ENCODE measurements around the gene NARS2.
A peak's percentile ranks its signal among the peaks of the same experiment; 100 is the strongest.

Gene NARS2

DNA sequence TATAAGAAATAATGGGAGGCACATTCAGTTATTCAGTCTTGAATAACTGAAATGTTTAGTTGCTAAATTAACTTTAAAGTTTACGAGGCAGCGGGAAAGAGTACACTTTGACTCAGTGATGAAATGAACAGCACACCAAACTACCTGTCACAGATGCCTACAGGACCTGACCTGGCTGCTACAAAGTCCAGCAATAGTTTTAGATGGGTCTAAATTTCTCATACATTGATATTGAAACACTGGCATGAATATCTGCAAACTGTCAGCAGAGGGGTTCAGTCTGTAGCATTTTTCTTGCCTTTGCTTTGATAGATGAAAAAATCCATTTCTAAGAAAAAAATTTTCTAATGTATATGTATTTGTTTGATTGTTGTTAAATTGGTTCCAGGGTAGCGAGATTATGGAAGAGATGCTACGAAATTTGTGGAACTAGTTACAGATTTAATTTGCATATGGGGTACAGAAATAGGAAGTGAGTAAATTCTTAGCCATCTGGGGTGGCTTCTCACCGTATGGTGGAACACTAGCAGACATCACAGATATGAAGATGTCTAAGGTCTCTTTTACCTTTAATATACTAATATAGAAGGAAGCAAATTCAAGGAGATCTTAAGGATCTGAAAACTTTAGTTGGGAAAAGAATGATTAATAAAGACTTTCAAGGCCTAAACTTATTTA lies 136.2 kb downstream of the NARS2 start:
- DNase-seq (ENCODE audit: low read depth in 2 of 2) = no peak

DNA sequence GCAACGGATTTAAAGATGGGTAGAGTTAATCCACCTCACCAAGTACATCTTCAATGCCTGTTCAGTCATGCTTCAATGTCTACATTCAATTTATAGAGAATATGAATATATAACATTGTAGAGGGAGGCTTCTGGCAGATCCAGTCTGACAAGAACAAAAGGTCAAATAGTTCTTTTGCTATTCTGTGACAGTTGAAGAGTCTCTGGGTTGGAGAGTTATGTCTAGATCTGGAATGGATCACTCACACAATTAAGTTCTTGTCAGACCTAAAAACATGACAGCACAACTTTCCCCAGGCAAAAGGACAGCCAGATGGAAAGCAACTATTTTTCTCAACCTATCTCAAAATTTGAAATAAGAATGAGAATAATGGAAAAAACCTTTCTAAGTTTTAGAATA lies 141.7 kb downstream of the NARS2 start:
- DNase-seq (ENCODE audit: low read depth in 2 of 2) = no peak

DNA sequence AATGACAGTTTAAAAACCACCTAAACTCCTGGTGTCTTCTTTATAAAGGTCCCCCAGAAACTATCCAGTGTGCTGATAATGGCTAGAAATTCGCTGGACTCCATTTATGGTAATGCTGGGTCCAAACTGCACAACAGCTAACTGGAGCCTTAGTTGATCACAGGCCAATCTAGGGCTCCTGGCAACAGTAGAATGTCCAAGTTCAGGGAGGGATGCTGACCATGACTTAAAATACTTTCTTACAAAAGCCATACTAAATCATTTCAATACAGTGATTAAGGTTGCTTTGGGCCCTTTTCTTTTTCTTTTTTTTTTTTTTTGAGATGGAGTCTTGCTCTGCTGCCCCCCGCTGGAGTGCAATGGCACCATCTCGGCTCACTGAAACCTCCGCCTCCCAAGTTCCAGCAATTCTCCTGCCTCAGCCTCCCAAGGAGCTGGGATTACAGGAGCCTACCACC lies 142.6 kb downstream of the NARS2 start:
- DNase-seq (ENCODE audit: low read depth in 2 of 2) = no peak

DNA sequence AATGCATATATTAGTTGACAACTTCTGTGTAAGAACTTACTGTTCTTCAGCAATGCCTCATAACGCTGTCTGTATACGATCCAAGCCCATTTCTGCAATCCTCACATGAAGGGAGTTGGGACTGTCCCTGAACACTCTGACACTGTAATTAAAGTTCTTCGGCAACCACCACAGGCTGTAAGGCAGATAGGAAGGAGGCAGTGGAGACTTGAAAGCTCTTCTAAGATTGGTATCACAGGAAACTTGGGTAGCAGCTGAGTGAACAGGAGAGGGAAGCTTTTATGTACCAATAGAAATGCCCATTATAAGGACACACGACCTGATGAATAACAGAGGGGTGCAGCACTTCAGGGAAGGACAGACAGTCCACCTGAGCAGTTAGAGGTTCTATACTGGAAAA lies 145.0 kb downstream of the NARS2 start:
- no peak for DNase-seq (ENCODE audit: low read depth in 2 of 2)

DNA sequence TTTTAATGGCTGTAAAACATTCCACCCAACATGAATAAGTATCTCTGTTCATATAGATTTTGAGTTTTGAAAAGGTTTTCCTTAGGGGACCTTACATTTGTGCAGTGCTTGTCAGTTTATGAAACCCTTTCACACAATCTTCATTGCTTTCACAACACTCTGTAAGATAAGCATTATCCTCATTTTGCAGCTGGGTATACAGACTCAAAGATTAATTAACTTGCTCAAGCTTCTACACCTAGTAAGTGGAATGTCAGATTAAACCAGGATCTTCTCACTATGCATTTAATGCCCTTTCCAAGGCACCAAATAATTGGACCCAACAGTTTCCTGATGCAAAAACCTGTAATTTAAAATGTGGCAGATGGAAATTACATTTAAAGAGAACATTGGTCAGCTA lies 145.5 kb downstream of the NARS2 start:
- DNase-seq (ENCODE audit: low read depth in 2 of 2) = no peak

DNA sequence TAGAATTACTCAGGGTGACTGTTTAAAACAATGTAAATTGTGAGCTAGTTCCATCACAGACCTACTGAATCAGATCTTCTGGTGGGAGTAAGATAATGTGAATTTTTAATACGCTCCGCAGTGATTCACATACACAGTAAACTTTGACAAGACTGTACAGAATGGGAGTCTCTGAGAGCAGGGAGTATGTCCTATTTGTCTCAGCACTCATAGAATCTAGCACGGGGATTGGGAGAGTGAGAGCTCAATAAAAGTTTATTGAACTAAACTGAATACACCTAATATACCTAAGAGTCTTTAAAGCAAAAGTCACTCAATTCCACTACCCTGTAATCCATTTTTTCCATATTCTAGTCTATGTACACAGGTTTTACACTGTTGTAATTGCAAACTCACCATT lies 145.9 kb downstream of the NARS2 start:
- no peak for DNase-seq (ENCODE audit: low read depth in 2 of 2)

DNA sequence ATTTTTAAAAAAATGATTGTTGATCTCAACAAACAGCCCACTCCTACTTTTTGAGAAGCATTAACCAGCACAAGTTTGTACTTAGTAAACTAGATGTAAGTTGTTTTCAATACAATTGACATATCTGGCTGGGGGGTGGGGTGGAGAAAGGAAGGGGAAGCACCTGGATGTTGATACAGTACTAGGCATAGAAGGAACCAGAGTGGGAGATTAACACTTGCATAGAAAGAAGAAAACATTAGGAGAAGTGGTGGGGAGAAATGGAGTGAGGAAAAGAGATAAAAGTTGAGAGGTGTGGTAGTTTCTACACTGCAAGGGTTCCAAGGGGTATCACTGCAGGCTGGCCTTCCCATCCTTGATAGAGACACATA lies 146.4 kb downstream of the NARS2 start:
- DNase-seq (ENCODE audit: low read depth in 2 of 2) = no peak

DNA sequence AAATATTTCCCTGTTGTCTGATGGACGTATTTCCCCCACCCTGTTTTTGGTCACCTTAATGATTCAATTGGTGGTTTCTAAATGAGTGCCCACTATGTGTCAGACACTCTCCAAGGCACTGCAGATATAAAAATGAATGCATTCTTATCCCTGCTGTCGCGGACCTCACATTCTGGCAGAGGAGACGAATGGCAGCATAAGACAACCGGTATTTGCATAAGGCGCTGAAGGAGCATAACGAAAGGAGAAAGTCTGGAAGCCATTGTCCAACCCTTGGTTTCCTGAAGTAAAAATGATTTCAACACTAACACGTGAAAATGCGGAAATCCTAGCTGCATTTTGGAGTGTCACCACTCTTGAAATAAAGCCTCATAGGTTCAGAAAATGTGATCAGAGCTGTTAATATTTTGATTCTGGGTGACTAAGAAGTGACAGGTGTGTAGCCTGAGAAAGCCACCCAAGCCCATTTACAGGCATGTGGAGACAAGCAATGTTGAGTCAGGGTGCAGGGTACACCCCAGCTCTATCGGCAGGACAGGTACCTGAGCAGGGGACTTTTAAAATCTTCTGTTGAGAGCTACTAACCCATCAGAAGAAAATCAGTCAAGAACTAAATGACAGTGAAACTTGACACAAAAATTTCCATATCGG lies 146.9 kb downstream of the NARS2 start:
- no peak for DNase-seq (ENCODE audit: low read depth in 2 of 2)

DNA sequence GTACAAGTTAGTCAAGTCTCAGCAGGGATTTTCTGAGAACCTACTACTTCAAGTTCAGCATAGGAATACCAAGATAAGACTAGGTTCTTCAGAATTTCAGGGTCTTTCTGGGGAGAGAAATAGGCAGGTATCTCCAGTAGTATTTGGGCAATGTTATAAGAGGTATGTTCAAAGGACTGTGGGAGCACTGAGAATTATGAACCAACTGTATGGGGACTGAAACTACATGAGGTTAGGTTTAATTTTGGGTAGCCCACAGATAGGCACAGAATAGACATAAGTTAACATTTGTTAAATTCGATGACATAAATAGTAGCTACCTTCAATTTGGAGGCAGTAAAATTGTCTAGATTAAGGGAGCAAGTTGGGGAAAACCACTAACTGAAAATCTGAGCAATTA lies 147.8 kb downstream of the NARS2 start:
- DNase-seq (ENCODE audit: low read depth in 2 of 2) = no peak

DNA sequence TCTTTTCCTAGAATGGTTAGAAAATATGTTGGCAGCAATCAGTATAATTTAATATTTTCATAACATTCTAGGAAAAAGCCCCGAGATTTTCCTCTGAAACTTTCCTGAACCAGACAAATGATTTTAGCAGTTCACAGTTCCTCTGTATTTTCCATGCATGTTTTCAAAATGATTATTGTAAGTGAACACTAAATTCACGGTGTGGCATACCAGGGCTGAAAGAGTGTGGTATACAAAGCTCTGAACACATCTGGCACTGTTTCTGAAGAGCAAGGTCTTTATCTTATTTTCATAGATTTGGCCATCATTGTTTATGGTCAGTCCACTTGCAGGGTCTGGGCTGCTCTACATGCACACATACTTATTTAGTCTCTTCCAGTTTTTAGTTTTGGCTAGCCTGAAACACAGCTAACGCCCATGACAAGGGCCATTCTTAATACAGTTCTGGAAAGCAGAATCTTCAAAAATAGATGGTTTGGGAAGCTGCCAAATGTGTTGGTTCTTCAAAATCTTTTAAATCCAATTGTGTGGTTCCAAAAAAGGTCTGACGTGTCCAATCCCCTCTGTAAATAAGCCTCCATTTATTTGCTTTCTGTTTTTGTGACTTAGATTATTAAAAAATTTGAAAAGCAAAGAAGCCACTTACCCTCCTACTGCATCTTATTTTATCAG lies 149.1 kb downstream of the NARS2 start:
- DNase-seq (ENCODE audit: low read depth in 2 of 2) = no peak

DNA sequence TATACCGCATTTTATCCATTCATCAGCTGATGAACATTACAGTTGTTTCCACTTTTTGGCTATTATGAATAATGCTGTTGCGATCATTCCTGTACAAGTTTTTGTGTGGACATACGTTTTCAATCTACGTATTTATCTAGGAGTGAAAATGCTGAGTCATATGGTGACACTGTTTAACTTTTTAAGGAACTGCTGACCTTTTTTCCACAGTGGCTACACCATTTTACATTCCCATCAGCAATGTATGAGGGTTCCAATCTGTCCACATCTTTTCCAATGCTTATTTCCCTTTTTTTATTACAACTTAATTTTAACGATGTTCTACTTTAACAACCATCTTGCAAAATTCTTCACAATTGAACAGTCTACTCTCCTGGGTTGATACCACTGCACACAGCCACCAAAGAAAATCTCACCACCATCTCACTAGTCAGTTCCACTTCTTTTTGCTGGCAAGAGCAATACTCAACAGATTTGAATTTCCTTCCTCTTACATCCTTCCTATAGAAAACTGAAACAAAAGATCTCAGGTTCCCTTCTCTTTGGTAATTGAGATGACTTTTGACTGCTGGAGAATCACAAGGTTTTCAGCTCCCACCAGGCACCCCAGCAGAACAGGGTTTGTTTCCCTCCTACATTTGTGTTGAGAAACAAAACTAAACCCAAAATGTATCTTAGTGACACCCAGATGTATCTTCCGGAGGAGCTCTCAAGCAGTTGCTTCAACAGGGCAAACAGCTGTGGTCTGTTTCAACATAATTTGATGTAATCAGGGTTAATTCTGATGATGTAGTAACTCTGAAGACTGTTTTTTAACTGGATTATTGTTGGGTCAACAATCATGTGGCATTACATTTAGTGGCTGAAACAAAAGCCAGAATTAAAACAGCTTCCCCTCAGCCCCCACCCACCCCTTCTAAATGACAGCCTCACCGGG lies 150.1 kb downstream of the NARS2 start:
- no peak for DNase-seq (ENCODE audit: low read depth in 2 of 2)

DNA sequence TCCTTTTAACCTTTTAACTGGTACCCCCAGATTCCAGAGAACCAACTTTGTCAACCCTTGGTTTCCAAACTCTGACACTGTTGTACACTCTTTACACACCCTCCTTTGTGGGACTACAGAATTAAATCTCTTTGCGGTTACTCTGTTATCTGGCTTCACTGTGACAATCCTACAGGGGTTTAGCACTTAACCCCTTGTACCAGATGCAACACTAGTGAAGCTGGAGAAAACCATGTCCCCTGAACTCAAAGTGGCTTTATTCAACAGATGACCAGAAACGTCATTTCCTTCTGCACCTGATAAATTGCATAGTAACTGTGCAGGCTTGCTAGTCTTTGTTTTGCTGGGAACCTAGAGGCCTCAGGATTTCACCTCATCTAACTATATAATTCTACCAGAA lies 151.4 kb downstream of the NARS2 start:
- DNase-seq (ENCODE audit: low read depth in 2 of 2) = no peak

DNA sequence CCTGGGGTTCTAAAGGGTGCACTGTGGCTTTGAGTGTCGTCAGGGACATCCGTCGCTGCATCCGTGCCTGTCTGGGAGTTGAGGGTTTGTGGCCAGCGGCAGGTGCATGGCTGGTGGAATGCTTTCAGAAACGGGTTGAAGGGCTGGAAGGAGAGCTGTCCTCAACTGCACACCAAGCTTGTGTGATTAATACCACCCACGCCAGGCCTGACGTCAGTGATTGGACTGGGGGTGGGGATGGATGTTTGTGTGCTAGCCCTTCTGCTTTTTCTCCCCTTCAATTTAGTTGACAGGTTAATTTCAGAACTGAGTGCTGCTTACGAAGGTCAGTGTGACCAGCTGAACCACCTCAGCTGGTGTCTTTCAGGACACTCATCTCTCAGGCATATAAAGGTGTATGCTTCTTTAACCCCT lies 153.9 kb downstream of the NARS2 start:
- peak in 1 of 2 experiments; percentile 52 for DNase-seq (ENCODE audit: low read depth in 2 of 2)

DNA sequence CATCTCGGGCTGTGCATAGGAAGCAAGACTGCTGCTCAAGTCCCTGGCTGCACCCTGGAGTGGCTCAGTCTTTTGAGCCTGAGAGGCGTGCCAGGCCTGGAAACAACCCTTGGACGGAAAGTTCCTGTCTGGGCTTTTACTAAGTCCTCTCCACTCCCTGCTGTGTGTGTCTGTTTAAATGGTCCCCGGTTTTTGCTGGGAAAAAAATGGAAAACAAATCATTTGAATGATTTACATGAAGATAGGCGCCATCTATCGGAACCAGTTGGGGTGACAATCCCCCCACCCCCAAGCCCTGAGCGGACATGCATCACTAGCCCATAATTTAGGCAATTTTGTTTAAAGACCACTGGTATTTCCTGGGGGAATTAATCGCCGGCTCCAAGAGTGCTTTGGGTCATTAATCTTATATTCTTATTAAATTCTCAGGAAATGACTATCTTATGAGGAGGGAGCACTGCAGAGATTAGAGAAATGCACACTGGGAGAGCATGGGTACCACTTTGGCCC lies 154.4 kb downstream of the NARS2 start:
- DNase-seq (ENCODE audit: low read depth in 2 of 2) = peak; percentile 85 to 88

DNA sequence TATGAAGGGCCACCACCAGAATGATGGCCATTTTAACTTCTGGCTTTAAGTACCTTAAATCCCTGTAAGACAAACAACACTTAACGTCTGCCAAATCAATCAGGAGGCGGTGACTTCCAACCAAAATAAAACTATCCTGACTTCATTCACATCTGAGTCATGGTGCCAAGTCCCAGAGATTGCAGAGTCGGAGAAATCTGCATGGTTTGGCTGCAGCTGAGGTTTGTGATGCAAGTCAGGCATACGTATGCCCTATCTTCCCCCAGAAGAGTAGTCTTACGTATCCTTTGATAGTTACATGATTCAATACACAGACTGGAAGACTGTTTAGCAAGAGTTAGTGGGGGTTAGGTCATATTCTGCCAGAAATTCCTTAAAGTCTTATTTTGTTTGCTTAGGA lies 155.3 kb downstream of the NARS2 start:
- DNase-seq (ENCODE audit: low read depth in 2 of 2) = peak; percentile 92

DNA sequence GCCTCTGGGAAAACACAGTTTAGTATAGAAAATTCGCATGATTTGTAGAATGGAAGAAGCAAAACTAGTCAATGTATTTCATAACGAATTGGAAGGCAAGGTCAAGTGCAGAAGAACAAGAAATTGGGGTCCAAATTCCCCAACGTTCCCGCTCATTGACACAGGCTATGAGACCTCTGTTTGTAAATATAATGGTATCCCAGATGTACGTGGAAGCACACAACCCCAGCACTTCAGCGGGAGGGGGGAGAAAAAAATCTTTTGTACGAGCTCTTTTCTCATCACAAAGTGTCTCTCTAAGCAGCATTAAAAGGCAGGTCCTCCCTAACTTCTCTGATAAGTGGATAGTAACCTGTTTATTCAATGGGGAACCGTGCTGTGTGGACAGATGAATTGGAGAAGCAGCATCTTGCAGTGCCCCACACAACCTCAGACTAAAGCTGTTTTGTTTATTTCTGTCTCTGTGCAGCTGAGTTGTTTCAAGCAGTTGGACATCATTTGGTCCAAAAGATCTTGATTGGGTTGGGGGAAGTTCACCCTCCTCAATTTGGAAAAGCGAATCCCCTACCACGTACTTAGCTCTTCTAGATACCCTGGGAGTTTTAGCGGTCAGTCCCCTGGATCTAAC lies 156.0 kb downstream of the NARS2 start:
- DNase-seq (ENCODE audit: low read depth in 2 of 2) = no peak

DNA sequence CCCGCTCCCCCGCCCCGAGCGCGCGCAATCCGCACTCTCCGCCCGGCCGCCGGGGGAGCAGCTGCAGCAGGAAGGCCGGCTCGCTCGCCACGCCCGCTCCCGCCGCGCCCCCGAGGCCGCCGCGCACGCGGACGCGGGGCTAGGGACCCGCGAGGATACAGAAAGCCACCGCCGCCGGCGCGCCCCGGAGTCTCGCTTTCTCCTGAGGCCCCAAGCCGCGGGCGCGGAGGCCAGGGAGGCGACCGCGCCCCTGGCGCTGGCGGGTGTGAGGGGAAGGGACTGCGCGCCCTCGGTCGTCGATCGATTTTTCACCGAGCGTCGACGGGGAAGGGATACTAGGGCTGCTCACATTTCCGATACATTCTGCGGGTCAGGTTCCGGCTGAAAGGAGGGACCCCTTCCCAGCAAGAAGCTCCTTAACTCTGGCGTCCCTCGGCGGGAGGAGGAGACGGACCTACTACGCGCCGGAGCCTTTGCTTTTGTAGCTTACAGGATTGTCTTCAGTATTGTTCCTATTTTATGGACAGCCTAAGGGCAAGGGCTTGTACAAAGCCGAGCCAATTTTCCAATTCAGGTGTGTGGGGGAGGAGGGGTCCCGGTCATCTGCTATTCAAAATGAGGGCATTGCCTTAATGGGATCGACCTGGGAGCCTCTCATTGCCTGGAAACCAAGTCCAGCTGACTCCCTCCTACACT lies 156.6 kb downstream of the NARS2 start:
- DNase-seq (ENCODE audit: low read depth in 2 of 2) = peak in 1 of 2 experiments; percentile 50

DNA sequence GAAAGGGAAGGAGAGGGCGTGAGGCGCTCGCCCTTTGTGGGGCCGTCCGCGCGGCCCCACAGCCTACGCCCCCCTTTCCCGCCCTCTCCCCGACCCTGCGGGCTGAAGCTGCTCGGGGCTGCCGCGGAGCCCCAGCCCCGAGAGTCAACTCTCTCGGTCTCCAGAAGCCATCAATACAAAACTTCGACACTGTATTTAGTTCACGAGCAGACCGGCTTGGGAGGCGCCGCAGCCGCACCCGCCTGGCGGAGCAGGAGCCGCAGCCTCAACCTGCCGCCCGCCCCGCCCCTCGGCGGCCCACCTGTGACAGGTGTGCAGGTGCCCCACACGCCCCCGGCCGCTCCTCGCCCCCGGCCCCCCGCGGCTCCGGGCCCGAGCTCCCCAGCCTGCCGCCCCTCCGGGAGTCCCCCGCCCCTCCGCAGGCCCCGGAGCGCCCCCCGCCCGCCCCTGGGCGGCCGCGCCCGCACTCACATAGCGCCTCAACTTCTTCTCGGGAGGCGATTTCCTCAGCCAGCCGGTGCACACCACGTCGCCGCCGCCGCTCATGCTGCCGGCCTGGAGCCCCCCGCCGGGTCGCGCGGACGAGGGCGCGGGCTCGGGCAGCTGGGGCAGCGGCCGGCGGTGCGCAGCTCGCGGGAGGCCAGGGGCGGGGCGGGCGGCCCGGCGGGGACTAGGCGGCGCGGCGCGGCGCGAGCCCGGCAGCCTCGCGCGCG lies 157.3 kb downstream of the NARS2 start, which contains the start of gene GAB2:
Gene GAB2 (minus strand): TSS at position 646 of the 713 bp plus-strand sequence. CDS start 100 bp downstream, at position 546.
- no peak for DNase-seq (ENCODE audit: low read depth in 2 of 2)

DNA sequence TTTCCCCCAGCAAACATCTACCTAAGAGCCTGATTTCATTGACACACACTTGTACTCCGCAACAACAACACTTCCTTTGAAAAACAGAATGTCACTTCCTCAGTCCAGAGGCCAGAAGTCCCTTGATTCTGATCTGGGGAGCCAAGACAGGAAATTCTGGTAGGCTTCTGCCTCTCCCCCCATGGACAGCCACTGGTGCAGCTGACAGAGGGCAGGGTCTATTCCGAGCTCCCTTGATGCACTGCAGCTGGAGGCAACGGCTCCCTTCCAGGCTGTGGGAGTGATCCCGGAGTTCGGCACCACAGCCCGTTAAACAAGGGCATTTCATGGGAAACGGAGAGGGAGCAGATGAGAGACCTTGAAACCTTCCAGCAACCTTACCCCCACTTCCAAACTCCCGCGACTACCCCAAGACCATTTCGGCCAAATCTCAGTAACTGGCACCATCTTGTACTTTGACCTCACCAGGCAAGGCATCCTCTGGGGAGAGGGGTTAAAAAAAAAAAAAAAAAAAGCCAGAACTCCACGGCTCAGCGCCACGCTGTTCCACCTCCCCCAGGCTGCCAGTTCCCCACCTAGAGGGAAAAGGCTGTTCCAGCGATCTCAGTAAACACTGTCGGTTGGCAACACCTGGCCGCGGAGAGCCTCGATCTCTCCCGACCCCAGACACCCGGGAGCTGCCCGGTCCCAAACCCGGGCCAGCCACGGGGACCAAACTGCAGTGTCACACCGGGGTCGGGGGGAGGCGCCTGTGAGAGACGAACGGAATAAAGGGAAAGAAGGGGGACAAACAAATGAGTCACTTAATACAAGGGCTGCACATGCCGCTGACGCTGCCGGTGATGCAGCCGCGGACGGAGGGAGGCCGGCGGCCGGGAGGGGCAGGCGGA lies 158.1 kb downstream of the NARS2 start:
- DNase-seq (ENCODE audit: low read depth in 2 of 2) = no peak

Data from fibroblast of skin of left biceps (primary cell).